ENCODE results near the gene LCK. TPM values are rescaled to one million over a fixed set of nuclear protein-coding genes. Genes with fewer than 3 reads are reported as not detected.

LCK gene
- total RNA-seq, 1 experiment from 2014 or later, result 12.0 TPM

DNA sequence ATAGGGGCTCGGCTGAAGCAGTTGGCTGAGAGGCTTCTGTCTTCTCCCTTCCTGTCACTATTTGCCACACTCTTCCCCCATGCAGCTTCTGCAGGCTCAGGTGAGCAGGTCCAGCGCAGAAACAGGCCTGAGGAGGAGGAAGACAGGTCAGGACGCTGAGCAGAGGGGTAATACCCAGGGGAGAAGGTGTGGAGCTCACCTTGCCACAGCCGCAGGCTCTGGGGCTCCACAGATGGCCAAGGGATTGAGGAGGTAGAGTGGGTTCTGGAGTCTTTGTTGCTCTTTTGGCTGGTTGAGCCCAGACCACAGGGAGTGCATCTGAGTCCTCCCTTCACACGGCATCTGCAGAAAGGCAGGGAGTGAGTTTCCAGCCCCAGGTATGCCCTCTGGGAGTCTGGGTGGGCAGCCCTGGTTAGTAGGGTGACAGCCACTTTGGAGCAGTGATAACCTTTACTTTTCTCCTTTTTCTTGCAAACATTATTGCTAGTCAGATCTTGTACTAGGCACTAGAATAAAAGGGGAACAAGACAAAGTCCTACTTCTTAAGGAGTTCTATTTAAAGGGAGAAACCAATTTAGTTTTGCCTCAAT, 19.1 kb upstream of the LCK start:
- Histone ChIP-seq H3K79me2 (ENCODE audit: low read length) (no peaks in the 10 kb centered on the region), H3K9me2 (replicated peaks; ENCODE audit: insufficient read depth, low read length) (no peaks in the 10 kb centered on the region), H3K9me3 (ENCODE audit: low read length) (no peaks in the 10 kb centered on the region), H3K4me3 (ENCODE audit: low read length) (no peak overlapping the region), H4K20me1 (ENCODE audit: insufficient read depth, low read depth, low read length) (no peaks in the 10 kb centered on the region), H3K36me3 (ENCODE audit: insufficient read depth, low read length) (peaks cover 12% of the 10 kb centered on the region; the same call in 1 of the 2 replicates), H3K27me3 (ENCODE audit: low read length) (no peaks in the 10 kb centered on the region), H2AFZ (ENCODE audit: low read length) (no peak overlapping the region), H3K4me1 (ENCODE audit: low read length) (peaks cover 31% of the 10 kb centered on the region), H3K9ac (ENCODE audit: low read length) (0 out of 2 replicates have a peak overlapping the region, but pooled peaks have one; percentile 25), H3K27ac (ENCODE audit: low read length) (peak overlapping the region; percentile 51), H3K4me2 (ENCODE audit: low read depth, low read length, poor library complexity, severe bottlenecking) (no peak overlapping the region)
- peak; percentile 41 for DNase-seq

DNA sequence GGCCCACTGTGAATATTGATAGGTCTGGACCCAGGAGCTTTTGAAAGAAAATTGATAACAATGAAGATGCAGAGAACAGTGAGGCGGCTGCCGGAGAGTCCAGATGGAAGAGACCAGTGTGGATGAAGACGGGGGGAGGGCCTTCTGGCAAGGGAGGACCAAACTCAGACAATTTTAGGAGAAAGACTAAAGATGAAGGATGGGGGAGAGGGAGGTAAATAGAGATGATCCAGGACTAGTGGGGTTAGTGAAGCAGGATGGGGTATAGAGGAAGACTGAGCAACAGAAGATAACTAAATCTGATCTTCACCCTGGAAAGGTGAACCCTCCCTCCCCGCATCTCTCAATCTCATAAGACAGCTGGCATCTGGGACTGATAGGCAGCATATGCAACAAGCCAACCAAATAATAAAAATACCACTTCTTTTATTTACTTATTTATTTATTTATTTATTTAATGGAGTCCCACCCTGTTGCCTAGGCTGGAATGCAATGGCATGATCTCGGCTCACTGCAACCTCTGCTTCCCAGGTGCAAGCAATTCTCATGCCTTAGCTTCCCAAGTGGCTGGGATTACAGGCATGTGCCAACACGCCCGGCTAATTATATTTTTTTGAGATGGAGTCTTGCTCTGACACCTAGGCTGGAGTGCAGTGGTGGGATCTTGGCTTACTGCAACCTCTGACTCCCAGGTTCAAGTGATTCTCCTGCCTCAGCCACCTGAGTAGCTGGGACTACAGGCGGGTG, 18.3 kb upstream of the LCK start:
- Histone ChIP-seq H4K20me1 (ENCODE audit: insufficient read depth, low read depth, low read length) (no peaks in the 10 kb centered on the region), H3K4me2 (ENCODE audit: low read depth, low read length, poor library complexity, severe bottlenecking) (no peak overlapping the region), H2AFZ (ENCODE audit: low read length) (no peak overlapping the region), H3K9me2 (replicated peaks; ENCODE audit: insufficient read depth, low read length) (no peaks in the 10 kb centered on the region), H3K9ac (ENCODE audit: low read length) (no peak overlapping the region), H3K9me3 (ENCODE audit: low read length) (no peaks in the 10 kb centered on the region), H3K36me3 (ENCODE audit: insufficient read depth, low read length) (peaks cover 11% of the 10 kb centered on the region; the same call in 1 of the 2 replicates), H3K79me2 (ENCODE audit: low read length) (no peaks in the 10 kb centered on the region), H3K4me1 (ENCODE audit: low read length) (peaks cover 31% of the 10 kb centered on the region), H3K4me3 (ENCODE audit: low read length) (no peak overlapping the region), H3K27ac (ENCODE audit: low read length) (peak overlapping the region; percentile 51), H3K27me3 (ENCODE audit: low read length) (no peaks in the 10 kb centered on the region)
- no peak for DNase-seq

DNA sequence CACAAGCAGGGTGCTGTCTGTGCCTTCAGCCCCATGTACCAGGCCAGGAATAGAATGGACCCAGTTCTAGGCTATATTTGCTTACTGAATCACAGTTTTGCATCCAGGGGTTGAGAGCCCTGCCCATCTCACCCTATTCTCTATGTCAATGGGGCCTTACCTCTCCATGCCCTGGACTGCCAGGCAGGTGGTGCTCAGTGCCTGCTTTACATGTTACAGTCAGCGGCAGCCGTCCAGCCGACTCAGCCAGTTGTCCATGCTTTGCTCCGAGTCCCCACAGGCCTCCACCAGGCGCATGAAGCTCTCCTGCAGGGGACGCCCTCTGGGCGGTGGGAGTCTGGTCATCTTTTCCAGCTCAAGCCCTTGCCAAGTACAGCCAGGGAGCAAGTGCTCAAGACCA, 16.3 kb upstream of the LCK start:
- DNase-seq, result peak; percentile 79
- H4K20me1 ChIP-seq (ENCODE audit: insufficient read depth, low read depth, low read length), result no peaks in the 10 kb centered on the region

DNA sequence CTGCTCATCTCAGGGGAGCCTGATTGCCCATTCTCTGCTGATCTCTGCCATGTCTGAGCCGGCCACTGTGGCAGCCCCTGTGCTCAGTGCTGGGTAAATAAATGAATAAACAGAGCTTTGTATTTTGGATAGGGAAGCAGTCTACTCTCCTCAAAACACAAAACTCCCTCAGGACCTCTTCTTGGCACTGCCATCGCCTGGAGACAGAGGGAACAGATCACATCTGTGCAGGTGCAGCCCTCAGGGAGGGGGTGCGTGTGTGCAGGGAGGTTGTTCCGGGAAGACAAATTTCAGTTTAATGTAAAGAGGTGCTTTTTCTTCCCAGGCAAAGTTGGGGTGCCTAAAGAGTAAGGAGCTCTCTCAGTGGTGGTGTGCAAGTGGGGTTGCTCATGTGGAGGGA, 11.7 kb upstream of the LCK start:
- 0 out of 2 replicates have a peak overlapping the region, but pooled peaks have one; percentile 13 for H3K9ac ChIP-seq (ENCODE audit: low read length)

More for the DNA sequence above, 16.3 kb upstream of the LCK start:
- Histone ChIP-seq H3K9me3 (ENCODE audit: low read length) (no peaks in the 10 kb centered on the region), H3K4me2 (ENCODE audit: low read depth, low read length, poor library complexity, severe bottlenecking) (peak overlapping the region; percentile 62), H3K27me3 (ENCODE audit: low read length) (no peaks in the 10 kb centered on the region), H3K4me1 (ENCODE audit: low read length) (peaks cover 38% of the 10 kb centered on the region), H3K9ac (ENCODE audit: low read length) (peak overlapping the region; percentile 48), H3K79me2 (ENCODE audit: low read length) (no peaks in the 10 kb centered on the region), H3K27ac (ENCODE audit: low read length) (peak overlapping the region; percentile 70), H3K4me3 (ENCODE audit: low read length) (peak overlapping the region; percentile 39; the same call in 1 of the 2 replicates), H3K9me2 (replicated peaks; ENCODE audit: insufficient read depth, low read length) (no peaks in the 10 kb centered on the region), H2AFZ (ENCODE audit: low read length) (no peak overlapping the region), H3K36me3 (ENCODE audit: insufficient read depth, low read length) (peaks cover 3% of the 10 kb centered on the region; the same call in 1 of the 2 replicates)

DNA sequence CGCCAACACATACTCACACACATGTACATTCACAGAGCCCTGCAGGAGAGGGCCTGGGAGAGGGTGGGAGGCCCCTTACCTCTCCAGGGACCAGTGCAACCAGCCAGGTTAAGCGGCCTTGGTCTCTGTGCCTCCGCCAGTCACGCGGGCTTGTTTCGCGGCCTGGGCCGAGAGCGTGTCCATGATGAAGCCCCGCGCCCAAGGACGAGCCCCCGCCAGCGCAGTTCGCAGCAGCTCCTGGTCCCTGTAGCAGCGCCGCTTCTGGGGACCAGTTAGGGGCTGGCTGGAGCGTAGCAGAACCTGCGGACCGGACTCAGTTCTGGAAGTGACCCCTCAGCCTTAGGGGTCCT, 11.3 kb upstream of the LCK start:
- Histone ChIP-seq H3K4me1 (ENCODE audit: low read length) (peaks cover 38% of the 10 kb centered on the region), H3K36me3 (ENCODE audit: insufficient read depth, low read length) (no peaks in the 10 kb centered on the region), H3K9ac (ENCODE audit: low read length) (no peak overlapping the region), H3K27ac (ENCODE audit: low read length) (peak overlapping the region; percentile 65; the same call in 1 of the 2 replicates), H3K4me2 (ENCODE audit: low read depth, low read length, poor library complexity, severe bottlenecking) (peak overlapping the region; percentile 87), H3K9me3 (ENCODE audit: low read length) (no peaks in the 10 kb centered on the region), H4K20me1 (ENCODE audit: insufficient read depth, low read depth, low read length) (no peaks in the 10 kb centered on the region), H3K9me2 (replicated peaks; ENCODE audit: insufficient read depth, low read length) (no peaks in the 10 kb centered on the region), H3K27me3 (ENCODE audit: low read length) (no peaks in the 10 kb centered on the region), H3K79me2 (ENCODE audit: low read length) (no peaks in the 10 kb centered on the region), H2AFZ (ENCODE audit: low read length) (peak overlapping the region; percentile 61; the same call in 1 of the 2 replicates), H3K4me3 (ENCODE audit: low read length) (peak overlapping the region; percentile 66; the same call in 1 of the 2 replicates)
- no peak for DNase-seq

More for the DNA sequence above, 11.7 kb upstream of the LCK start:
- Histone ChIP-seq H3K27ac (ENCODE audit: low read length) (peak overlapping the region; percentile 17; the same call in 1 of the 2 replicates), H3K9me2 (replicated peaks; ENCODE audit: insufficient read depth, low read length) (no peaks in the 10 kb centered on the region), H3K4me3 (ENCODE audit: low read length) (no peak overlapping the region), H3K79me2 (ENCODE audit: low read length) (no peaks in the 10 kb centered on the region), H3K36me3 (ENCODE audit: insufficient read depth, low read length) (no peaks in the 10 kb centered on the region), H3K9me3 (ENCODE audit: low read length) (no peaks in the 10 kb centered on the region), H2AFZ (ENCODE audit: low read length) (no peak overlapping the region), H3K27me3 (ENCODE audit: low read length) (no peaks in the 10 kb centered on the region), H3K4me2 (ENCODE audit: low read depth, low read length, poor library complexity, severe bottlenecking) (no peak overlapping the region), H3K4me1 (ENCODE audit: low read length) (peaks cover 42% of the 10 kb centered on the region), H4K20me1 (ENCODE audit: insufficient read depth, low read depth, low read length) (no peaks in the 10 kb centered on the region)
- DNase-seq, result peak; percentile 40

DNA sequence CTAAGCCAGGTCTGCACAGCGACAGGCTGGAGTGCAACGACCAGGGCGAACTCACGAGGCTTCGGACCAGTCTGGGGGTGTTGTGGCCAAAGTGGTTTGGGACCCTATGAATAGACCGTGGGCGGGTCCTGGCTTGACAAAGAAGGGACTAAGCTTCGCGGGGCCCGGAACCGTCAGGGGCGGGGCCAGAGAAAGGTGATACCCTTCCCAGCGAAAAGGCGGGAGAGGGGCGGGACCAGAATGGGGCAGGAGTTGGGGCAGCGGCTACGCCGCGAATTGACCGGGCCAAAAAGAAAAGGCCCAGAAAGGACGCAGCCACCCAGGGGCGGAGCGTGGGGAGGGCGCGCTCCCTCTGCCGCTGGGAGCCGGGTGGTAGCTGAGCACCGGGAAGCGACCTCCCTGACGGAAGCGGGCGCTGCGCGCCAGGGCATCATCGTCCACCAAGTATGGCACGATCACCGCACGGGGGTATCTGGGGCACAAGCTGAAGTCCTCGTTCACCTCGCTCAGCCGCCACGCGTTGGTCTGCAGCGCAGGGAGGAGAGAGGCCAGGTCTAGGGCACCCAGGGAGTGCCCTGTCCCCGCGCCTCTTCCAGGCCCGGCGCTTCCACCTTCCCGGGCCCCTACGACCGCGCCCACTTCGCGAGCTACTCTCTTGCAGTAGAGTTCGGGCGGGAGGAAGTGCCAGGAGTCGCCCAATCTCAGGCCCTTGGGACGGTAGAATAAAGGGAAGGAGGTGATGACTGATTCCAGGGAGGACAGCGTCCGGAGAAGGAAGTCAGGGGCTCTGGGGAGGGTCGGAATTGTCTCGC, 10.7 kb upstream of the LCK start:
- Histone ChIP-seq H3K9ac (ENCODE audit: low read length) (peak overlapping the region; percentile 72), H2AFZ (ENCODE audit: low read length) (peak overlapping the region; percentile 61), H3K79me2 (ENCODE audit: low read length) (no peaks in the 10 kb centered on the region), H3K9me3 (ENCODE audit: low read length) (no peaks in the 10 kb centered on the region), H3K9me2 (replicated peaks; ENCODE audit: insufficient read depth, low read length) (no peaks in the 10 kb centered on the region), H3K4me2 (ENCODE audit: low read depth, low read length, poor library complexity, severe bottlenecking) (peak overlapping the region; percentile 87), H3K36me3 (ENCODE audit: insufficient read depth, low read length) (no peaks in the 10 kb centered on the region), H3K27me3 (ENCODE audit: low read length) (no peaks in the 10 kb centered on the region), H4K20me1 (ENCODE audit: insufficient read depth, low read depth, low read length) (no peaks in the 10 kb centered on the region), H3K4me3 (ENCODE audit: low read length) (peak overlapping the region; percentile 66), H3K4me1 (ENCODE audit: low read length) (peaks cover 33% of the 10 kb centered on the region), H3K27ac (ENCODE audit: low read length) (peak overlapping the region; percentile 65)
- DNase-seq, result peak; percentile 81

DNA sequence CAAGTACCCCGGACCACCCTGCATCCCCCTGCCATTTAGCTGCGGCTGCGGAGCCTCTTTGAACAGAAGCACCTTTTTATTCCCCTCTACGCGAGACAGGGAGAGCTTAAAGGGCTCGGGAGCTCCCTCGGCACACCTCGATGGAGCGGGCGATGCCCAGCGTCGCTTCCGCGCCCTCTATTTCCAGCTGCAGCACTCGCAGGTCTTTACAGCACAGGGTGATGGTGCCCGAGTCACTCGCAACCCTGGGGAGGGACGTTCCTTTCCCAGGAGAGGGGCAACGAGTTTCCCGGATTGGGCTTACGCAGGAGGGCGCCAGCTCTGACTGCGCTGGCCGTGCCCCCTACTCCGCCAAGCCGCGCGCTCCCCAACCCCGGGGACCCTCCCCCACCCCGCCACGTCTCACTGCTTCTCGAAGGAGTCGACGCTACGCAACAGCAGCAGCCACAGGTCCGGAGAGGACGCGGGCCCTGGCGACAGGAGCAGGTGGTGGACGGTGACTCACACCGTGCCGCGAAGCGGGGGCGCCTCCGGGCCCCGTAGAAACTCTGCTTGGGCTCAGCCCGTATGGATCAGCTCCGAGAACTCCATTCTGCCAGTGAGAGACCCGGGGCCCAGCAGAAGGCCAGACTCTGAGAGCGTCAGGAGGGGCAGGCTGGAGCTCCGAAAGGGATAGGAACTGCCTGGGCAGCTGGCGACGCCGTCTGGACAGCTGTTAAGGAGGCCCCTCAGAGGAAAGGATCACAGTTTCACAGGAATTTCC, 9.9 kb upstream of the LCK start:
- Histone ChIP-seq H3K27me3 (ENCODE audit: low read length) (no peaks in the 10 kb centered on the region), H3K4me3 (ENCODE audit: low read length) (peak overlapping the region; percentile 66), H3K79me2 (ENCODE audit: low read length) (no peaks in the 10 kb centered on the region), H3K4me1 (ENCODE audit: low read length) (peaks cover 33% of the 10 kb centered on the region), H3K9ac (ENCODE audit: low read length) (peak overlapping the region; percentile 72), H4K20me1 (ENCODE audit: insufficient read depth, low read depth, low read length) (no peaks in the 10 kb centered on the region), H3K27ac (ENCODE audit: low read length) (peak overlapping the region; percentile 65), H3K9me3 (ENCODE audit: low read length) (no peaks in the 10 kb centered on the region), H3K4me2 (ENCODE audit: low read depth, low read length, poor library complexity, severe bottlenecking) (peak overlapping the region; percentile 87), H2AFZ (ENCODE audit: low read length) (peak overlapping the region; percentile 61), H3K36me3 (ENCODE audit: insufficient read depth, low read length) (no peaks in the 10 kb centered on the region), H3K9me2 (replicated peaks; ENCODE audit: insufficient read depth, low read length) (no peaks in the 10 kb centered on the region)
- DNase-seq, result peak; percentile 70
